Mesenchymal stem cell (in vitro differentiated cells and primary cell): ENCODE measurements around the gene EPHB4.

ENCODE experiments used
- DNase-seq: peaks from one replicate; pipeline ENCODE4 v3.0.0-alpha.2; 2013
- H2AFZ ChIP-seq: one replicate; pipeline ENCODE4 v1.6.1; 2013; ENCODE audit warnings: low read depth, mild to moderate bottlenecking, control low read depth, inconsistent platforms, low read length, moderate library complexity
- H2AK5ac ChIP-seq: 2 replicates; pipeline ENCODE4 v1.6.1; 2013; ENCODE audit warnings: low read length, moderate library complexity, mild to moderate bottlenecking, inconsistent platforms; ENCODE audit not compliant: severe bottlenecking
- H2BK120ac ChIP-seq: one replicate; pipeline ENCODE4 v1.6.1; 2013; ENCODE audit warnings: low read depth, mild to moderate bottlenecking, inconsistent platforms, low read length, moderate library complexity
- H2BK12ac ChIP-seq, 2 experiments: one replicate each; pipeline ENCODE4 v1.6.1; 2013; ENCODE audit warnings: inconsistent platforms in 2 of 2, low read length in 2 of 2, mild to moderate bottlenecking in 2 of 2, moderate library complexity in 2 of 2, control low read depth in 1 of 2
- H2BK15ac ChIP-seq: one replicate; pipeline ENCODE4 v1.6.1; 2013; ENCODE audit warnings: mild to moderate bottlenecking, low read depth, inconsistent platforms; ENCODE audit not compliant: poor library complexity, severe bottlenecking
- H2BK5ac ChIP-seq: 2 replicates; pipeline ENCODE4 v1.6.1; 2013; ENCODE audit warnings: low read depth, mild to moderate bottlenecking, low read length, control low read depth, inconsistent platforms; ENCODE audit not compliant: poor library complexity, severe bottlenecking
- H3K14ac ChIP-seq, 2 experiments: one replicate each; pipeline ENCODE4 v1.6.1; 2013; ENCODE audit warnings: inconsistent platforms in 2 of 2, low read length in 2 of 2, control low read depth in 1 of 2, mild to moderate bottlenecking in 1 of 2, moderate library complexity in 1 of 2
- H3K18ac ChIP-seq, 2 experiments: one replicate each; pipeline ENCODE4 v1.6.1; 2013; ENCODE audit warnings: inconsistent platforms in 2 of 2, low read length in 2 of 2, control low read depth in 1 of 2, low read depth in 1 of 2, mild to moderate bottlenecking in 1 of 2
- H3K23ac ChIP-seq, 2 experiments: one replicate each; pipeline ENCODE4 v1.6.1; 2013; ENCODE audit warnings: inconsistent platforms in 2 of 2, low read length in 2 of 2, mild to moderate bottlenecking in 2 of 2, moderate library complexity in 2 of 2, control low read depth in 1 of 2
- H3K27ac ChIP-seq: 2 replicates; pipeline ENCODE4 v1.5.1; 2013; ENCODE audit warnings: mild to moderate bottlenecking, moderate library complexity, low read length, control low read depth, inconsistent platforms; ENCODE audit not compliant: poor library complexity, severe bottlenecking
- H3K27me3 ChIP-seq, 2 experiments: 2 replicates each; pipeline versions ENCODE4 v1.6.1 to v1.7.0; 2013; ENCODE audit warnings: low read length in 2 of 2, mild to moderate bottlenecking in 2 of 2, moderate library complexity in 2 of 2, control low read depth in 1 of 2, inconsistent platforms in 1 of 2; ENCODE audit not compliant: control insufficient read depth in 1 of 2, insufficient read depth in 1 of 2
- H3K36me3 ChIP-seq, 2 experiments: 2 replicates each; pipeline versions ENCODE4 v1.6.1 to v1.7.0; 2013; ENCODE audit warnings: low read length in 2 of 2, control low read depth in 1 of 2, inconsistent platforms in 1 of 2, low read depth in 1 of 2, mild to moderate bottlenecking in 1 of 2; ENCODE audit not compliant: insufficient read depth in 2 of 2, control insufficient read depth in 1 of 2
- H3K4ac ChIP-seq, 2 experiments: one replicate each; pipeline ENCODE4 v1.6.1; 2013; ENCODE audit warnings: inconsistent platforms in 2 of 2, low read length in 2 of 2, mild to moderate bottlenecking in 2 of 2, moderate library complexity in 2 of 2, control low read depth in 1 of 2, low read depth in 1 of 2
- H3K4me1 ChIP-seq: 2 replicates; pipeline ENCODE4 v1.6.1; 2013; ENCODE audit warnings: low read depth, low read length, control low read depth; ENCODE audit not compliant: control insufficient read depth, insufficient read depth
- H3K4me2 ChIP-seq: 2 replicates; pipeline ENCODE4 v1.6.1; 2013; ENCODE audit warnings: low read length, mild to moderate bottlenecking, inconsistent platforms; ENCODE audit not compliant: poor library complexity, severe bottlenecking
- H3K4me3 ChIP-seq, 2 experiments: 2 replicates each; pipeline versions ENCODE4 v1.5.1 to v1.7.0; 2013; ENCODE audit warnings: low read length in 2 of 2, mild to moderate bottlenecking in 2 of 2, control low read depth in 1 of 2, low read depth in 1 of 2; ENCODE audit not compliant: insufficient read depth in 1 of 2
- H3K79me1 ChIP-seq: replicated peaks from 2 replicates; pipeline ENCODE4 v1.6.1; 2013; ENCODE audit warnings: mild to moderate bottlenecking, control low read depth, low read length, inconsistent platforms; ENCODE audit not compliant: poor library complexity, severe bottlenecking
- H3K9ac ChIP-seq: 2 replicates; pipeline ENCODE4 v1.7.0; 2013; ENCODE audit warnings: mild to moderate bottlenecking, low read length, moderate library complexity
- H3K9me3 ChIP-seq: 2 replicates; pipeline ENCODE4 v1.7.0; 2013; ENCODE audit warnings: mild to moderate bottlenecking, low read length; ENCODE audit not compliant: control insufficient read depth
- H4K8ac ChIP-seq: one replicate; pipeline ENCODE4 v1.6.1; 2013; ENCODE audit warnings: inconsistent platforms, mild to moderate bottlenecking, low read length, moderate library complexity
- H4K91ac ChIP-seq: one replicate; pipeline ENCODE4 v1.6.1; 2013; ENCODE audit warnings: mild to moderate bottlenecking, low read length, inconsistent platforms
- WGBS: methylation state at CpG from one replicate; pipeline ENCODE4 v1.1.7; 2013; ENCODE audit warnings: mixed read lengths; 5-methylcytosine and 5-hydroxymethylcytosine counted together

EPHB4 gene

GRCh38 chr7:100779359-100779758 is 48.0 kb downstream of the EPHB4 start:
- H3K27ac ChIP-seq = no peak overlapping the region
- peaks cover 5 to 32% of the 10 kb centered on the region in 2 experiments for H3K27me3 ChIP-seq
- H4K8ac ChIP-seq = no peak overlapping the region
- H3K4me2 ChIP-seq = no peak overlapping the region
- H3K4me3 ChIP-seq = no peak overlapping the region
- H2BK5ac ChIP-seq = no peak overlapping the region
- no peak overlapping the region for H2BK12ac ChIP-seq
- H3K79me1 ChIP-seq = no peaks in the 10 kb centered on the region
- no peak for DNase-seq
- no peak overlapping the region for H2BK15ac ChIP-seq
- no peak overlapping the region for H3K9ac ChIP-seq
- no peaks in the 10 kb centered on the region for H3K4me1 ChIP-seq
- H3K18ac ChIP-seq = no peak overlapping the region
- no peak overlapping the region for H2BK120ac ChIP-seq
- no peak overlapping the region for H3K4ac ChIP-seq
- H2AFZ ChIP-seq = no peak overlapping the region
- no peaks in the 10 kb centered on the region for H3K9me3 ChIP-seq
- H2AK5ac ChIP-seq = no peak overlapping the region
- no peak overlapping the region for H3K23ac ChIP-seq
- WGBS = 83% methylated on average over 17 of the region's 17 CpGs
- H4K91ac ChIP-seq = no peak overlapping the region
- H3K36me3 ChIP-seq = no peaks in the 10 kb centered on the region
- H3K14ac ChIP-seq = no peak overlapping the region

- no peak overlapping the region for H3K4ac ChIP-seq
- DNase-seq = no peak
- H3K9ac ChIP-seq = no peak overlapping the region
- no peaks in the 10 kb centered on the region for H3K4me1 ChIP-seq
- H3K18ac ChIP-seq = no peak overlapping the region
- H2BK15ac ChIP-seq = no peak overlapping the region
- no peaks in the 10 kb centered on the region for H3K9me3 ChIP-seq
- H3K79me1 ChIP-seq = no peaks in the 10 kb centered on the region
- no peak overlapping the region for H2BK120ac ChIP-seq
- no peak overlapping the region for H4K91ac ChIP-seq
- peaks cover 10 to 41% of the 10 kb centered on the region in 2 experiments for H3K27me3 ChIP-seq
- no peak overlapping the region for H2AK5ac ChIP-seq
- H2AFZ ChIP-seq = no peak overlapping the region
- H2BK12ac ChIP-seq = no peak overlapping the region
- no peak overlapping the region for H3K14ac ChIP-seq
- H3K4me2 ChIP-seq = no peak overlapping the region
- no peak overlapping the region for H3K27ac ChIP-seq
- H3K36me3 ChIP-seq = peaks cover 0 to 4% of the 10 kb centered on the region in 2 experiments
- no peak overlapping the region for H3K4me3 ChIP-seq
- no peak overlapping the region for H4K8ac ChIP-seq
- WGBS = 94% methylated on average over 3 of the region's 6 CpGs
- H3K23ac ChIP-seq = no peak overlapping the region
- no peak overlapping the region for H2BK5ac ChIP-seq
Observed at GRCh38 chr7:100778061-100778621, 49.2 kb downstream of the EPHB4 start.

GRCh38 chr7:100773491-100773890 is 53.8 kb downstream of the EPHB4 start:
- no peaks in the 10 kb centered on the region for H3K79me1 ChIP-seq
- H2BK15ac ChIP-seq = no peak overlapping the region
- H2BK5ac ChIP-seq = no peak overlapping the region
- H3K4me3 ChIP-seq = no peak overlapping the region
- DNase-seq = no peak
- H2AFZ ChIP-seq = no peak overlapping the region
- H2AK5ac ChIP-seq = no peak overlapping the region
- no peak overlapping the region for H2BK12ac ChIP-seq
- peaks cover 5 to 35% of the 10 kb centered on the region in 2 experiments for H3K27me3 ChIP-seq
- H3K4me1 ChIP-seq = peaks cover 2% of the 10 kb centered on the region
- H3K9me3 ChIP-seq = no peaks in the 10 kb centered on the region
- no peak overlapping the region for H4K91ac ChIP-seq
- H3K27ac ChIP-seq = no peak overlapping the region
- H2BK120ac ChIP-seq = no peak overlapping the region
- no peak overlapping the region for H3K23ac ChIP-seq
- no peak overlapping the region for H3K4me2 ChIP-seq
- 83% methylated on average over 8 of the region's 9 CpGs for WGBS
- H3K9ac ChIP-seq = no peak overlapping the region
- no peak overlapping the region for H4K8ac ChIP-seq
- H3K4ac ChIP-seq = no peak overlapping the region
- no peak overlapping the region for H3K18ac ChIP-seq
- peaks cover 0 to 4% of the 10 kb centered on the region in 2 experiments for H3K36me3 ChIP-seq
- H3K14ac ChIP-seq = no peak overlapping the region

- peaks cover 5% of the 10 kb centered on the region for H3K4me1 ChIP-seq
- H2BK120ac ChIP-seq = no peak overlapping the region
- H3K4ac ChIP-seq = no peak overlapping the region
- no peak overlapping the region for H2BK5ac ChIP-seq
- no peaks in the 10 kb centered on the region for H3K79me1 ChIP-seq
- H3K14ac ChIP-seq = no peak overlapping the region
- no peak overlapping the region for H3K27ac ChIP-seq
- no peak overlapping the region for H3K23ac ChIP-seq
- no peak overlapping the region for H2AK5ac ChIP-seq
- H3K9me3 ChIP-seq = no peaks in the 10 kb centered on the region
- H3K18ac ChIP-seq = no peak overlapping the region
- no peak overlapping the region for H4K91ac ChIP-seq
- H4K8ac ChIP-seq = no peak overlapping the region
- no peak for DNase-seq
- H3K27me3 ChIP-seq = peaks cover 12 to 44% of the 10 kb centered on the region in 2 experiments
- no peak overlapping the region for H2BK12ac ChIP-seq
- H2BK15ac ChIP-seq = no peak overlapping the region
- WGBS = 86% methylated on average over 6 of the region's 7 CpGs
- no peak overlapping the region for H3K4me3 ChIP-seq
- H2AFZ ChIP-seq = no peak overlapping the region
- H3K4me2 ChIP-seq = no peak overlapping the region
- no peak overlapping the region for H3K9ac ChIP-seq
- H3K36me3 ChIP-seq = peaks cover 0 to 3% of the 10 kb centered on the region in 2 experiments
Observed at GRCh38 chr7:100768784-100769183, 58.5 kb downstream of the EPHB4 start.
